Mesendoderm (in vitro differentiated cells): Measurements from ENCODE around the gene CPED1.
"Not testable (repeated sequence)": the region's sequence is repeated elsewhere in the genome, so short reads cannot be mapped to it uniquely, and the experiment has no call there.

Experiments used
- DNase-seq: peaks from one replicate; pipeline ENCODE4 v3.0.0; 2013
- H2AK5ac ChIP-seq: 2 replicates; pipeline ENCODE4 v1.6.1; 2013; ENCODE audit warnings: low read length, inconsistent platforms
- H2BK120ac ChIP-seq: 2 replicates; pipeline ENCODE4 v1.6.1; 2013; ENCODE audit warnings: low read depth, mild to moderate bottlenecking, low read length, moderate library complexity, mixed read lengths
- H2BK15ac ChIP-seq: replicated peaks from 2 replicates; pipeline ENCODE4 v1.6.1; 2013; ENCODE audit warnings: low read depth, mild to moderate bottlenecking, moderate library complexity
- H2BK5ac ChIP-seq: 2 replicates; pipeline ENCODE4 v1.6.1; 2013; ENCODE audit warnings: low read length, inconsistent platforms
- H3K18ac ChIP-seq: 2 replicates; pipeline ENCODE4 v1.6.1; 2013; ENCODE audit warnings: mild to moderate bottlenecking, low read length, mixed read lengths
- H3K23ac ChIP-seq: one replicate; pipeline ENCODE4 v1.6.1; 2013; ENCODE audit warnings: low read length
- H3K27ac ChIP-seq: 2 replicates; pipeline ENCODE4 v1.5.1; 2013; ENCODE audit warnings: low read depth, mild to moderate bottlenecking, inconsistent platforms, low read length, moderate library complexity
- H3K27me3 ChIP-seq: 2 replicates; pipeline ENCODE4 v1.6.1; 2013; ENCODE audit warnings: low read length, control low read depth, mild to moderate bottlenecking, inconsistent platforms; ENCODE audit not compliant: insufficient read depth, poor library complexity
- H3K36me3 ChIP-seq: 2 replicates; pipeline ENCODE4 v1.6.1; 2013; ENCODE audit warnings: low read length, inconsistent platforms; ENCODE audit not compliant: control insufficient read depth, insufficient read depth
- H3K4ac ChIP-seq: one replicate; pipeline ENCODE4 v1.6.1; 2013; ENCODE audit warnings: low read depth, mild to moderate bottlenecking, low read length, moderate library complexity
- H3K4me1 ChIP-seq: 2 replicates; pipeline ENCODE4 v1.6.1; 2013; ENCODE audit warnings: low read depth, low read length, inconsistent platforms; ENCODE audit not compliant: control insufficient read depth
- H3K4me2 ChIP-seq: 2 replicates; pipeline ENCODE4 v1.6.1; 2013; ENCODE audit warnings: low read length
- H3K4me3 ChIP-seq: 2 replicates; pipeline ENCODE4 v1.5.1; 2013; ENCODE audit warnings: mild to moderate bottlenecking, low read length
- H3K56ac ChIP-seq: one replicate; pipeline ENCODE4 v1.6.1; 2013; ENCODE audit warnings: low read length
- H3K79me1 ChIP-seq: 2 replicates; pipeline ENCODE4 v1.6.1; 2013; ENCODE audit warnings: low read length, inconsistent platforms
- H3K79me2 ChIP-seq: 2 replicates; pipeline ENCODE4 v1.6.1; 2013; ENCODE audit warnings: mild to moderate bottlenecking, low read length; ENCODE audit not compliant: control insufficient read depth, insufficient read depth
- H3K9ac ChIP-seq: 2 replicates; pipeline ENCODE4 v1.6.1; 2013; ENCODE audit warnings: low read length, inconsistent platforms
- H4K5ac ChIP-seq: one replicate; pipeline ENCODE4 v1.6.1; 2013; ENCODE audit warnings: low read length
- H4K8ac ChIP-seq: one replicate; pipeline ENCODE4 v1.6.1; 2013; ENCODE audit warnings: low read depth, mild to moderate bottlenecking, control low read depth, low read length, moderate library complexity
- WGBS: extraction: QIAGEN DNeasy Blood & Tissue Kit; methylation state at CpG from one replicate; pipeline ENCODE4 v1.1.7; 2013; ENCODE audit warnings: low lambda C conversion rate, missing lambda C conversion rate; ENCODE audit not compliant: insufficient coverage; ENCODE audit errors: extremely low coverage; 5-methylcytosine and 5-hydroxymethylcytosine counted together

Gene CPED1

GRCh38 chr7:121067717-121068116, 79.2 kb downstream of the CPED1 start:
- H3K27me3 ChIP-seq, H3K27ac ChIP-seq, DNase-seq, H3K4me1 ChIP-seq, H3K36me3 ChIP-seq, H3K79me2 ChIP-seq, H2BK5ac ChIP-seq, H2BK120ac ChIP-seq, H3K4ac ChIP-seq, H4K5ac ChIP-seq, H4K8ac ChIP-seq, H3K9ac ChIP-seq, H3K79me1 ChIP-seq, H3K4me3 ChIP-seq, H3K18ac ChIP-seq, H3K23ac ChIP-seq, H2AK5ac ChIP-seq, H3K56ac ChIP-seq, H2BK15ac ChIP-seq, H3K4me2 ChIP-seq: not testable (repeated sequence)
- no CpG with 5 or more reads among the region's 2 CpGs for WGBS

GRCh38 chr7:121069346-121070100, 81.0 kb downstream of the CPED1 start:
- Histone ChIP-seq H4K5ac (no peak overlapping the region), H3K9ac (no peak overlapping the region), H3K4me3 (no peak overlapping the region), H3K4me2 (no peak overlapping the region), H3K4ac (no peak overlapping the region), H2BK120ac (no peak overlapping the region), H3K27me3 (no peaks in the 10 kb centered on the region), H2BK15ac (no peak overlapping the region), H2BK5ac (no peak overlapping the region), H2AK5ac (no peak overlapping the region), H3K18ac (no peak overlapping the region), H3K23ac (no peak overlapping the region), H3K27ac (no peak overlapping the region), H3K36me3 (no peaks in the 10 kb centered on the region), H3K79me1 (no peaks in the 10 kb centered on the region), H3K4me1 (no peaks in the 10 kb centered on the region), H4K8ac (no peak overlapping the region), H3K79me2 (no peaks in the 10 kb centered on the region), H3K56ac (no peak overlapping the region)
- no peak for DNase-seq
- WGBS, result no CpG with 5 or more reads among the region's 4 CpGs

- H2BK120ac ChIP-seq, result no peak overlapping the region
- H3K79me2 ChIP-seq, result no peaks in the 10 kb centered on the region
- H3K18ac ChIP-seq, result no peak overlapping the region
- no peaks in the 10 kb centered on the region for H3K27me3 ChIP-seq
- H3K4me2 ChIP-seq, result no peak overlapping the region
- H3K4ac ChIP-seq, result no peak overlapping the region
- H3K56ac ChIP-seq, result no peak overlapping the region
- H3K79me1 ChIP-seq, result no peaks in the 10 kb centered on the region
- no peak overlapping the region for H2AK5ac ChIP-seq
- H4K8ac ChIP-seq, result no peak overlapping the region
- H2BK15ac ChIP-seq, result no peak overlapping the region
- H3K9ac ChIP-seq, result no peak overlapping the region
- no peak overlapping the region for H3K27ac ChIP-seq
- no peak overlapping the region for H4K5ac ChIP-seq
- no peaks in the 10 kb centered on the region for H3K4me1 ChIP-seq
- WGBS, result no CpG with 5 or more reads among the region's 1 CpG
- no peak overlapping the region for H3K4me3 ChIP-seq
- no peak for DNase-seq
- no peaks in the 10 kb centered on the region for H3K36me3 ChIP-seq
- no peak overlapping the region for H2BK5ac ChIP-seq
- H3K23ac ChIP-seq, result no peak overlapping the region
These were observed 82.6 kb downstream of the CPED1 start for GRCh38 chr7:121071132-121071531.

- Histone ChIP-seq H2AK5ac (no peak overlapping the region), H2BK5ac (no peak overlapping the region), H4K5ac (no peak overlapping the region), H3K9ac (no peak overlapping the region), H2BK120ac (no peak overlapping the region), H3K36me3 (no peaks in the 10 kb centered on the region), H3K23ac (no peak overlapping the region), H2BK15ac (no peak overlapping the region), H3K4ac (no peak overlapping the region), H3K4me1 (no peaks in the 10 kb centered on the region), H3K4me2 (no peak overlapping the region), H3K27ac (no peak overlapping the region), H4K8ac (no peak overlapping the region), H3K56ac (no peak overlapping the region), H3K79me1 (no peaks in the 10 kb centered on the region), H3K79me2 (no peaks in the 10 kb centered on the region), H3K4me3 (no peak overlapping the region), H3K18ac (no peak overlapping the region), H3K27me3 (no peaks in the 10 kb centered on the region)
- no CpG with 5 or more reads among the region's 2 CpGs for WGBS
- no peak for DNase-seq
These were observed 83.2 kb downstream of the CPED1 start for GRCh38 chr7:121071662-121072061.

- Histone ChIP-seq H3K36me3 (no peaks in the 10 kb centered on the region), H3K79me2 (no peaks in the 10 kb centered on the region), H4K8ac (no peak overlapping the region), H3K27me3 (no peaks in the 10 kb centered on the region), H3K79me1 (no peaks in the 10 kb centered on the region), H2BK120ac (no peak overlapping the region), H2BK15ac (no peak overlapping the region), H3K18ac (no peak overlapping the region), H2AK5ac (no peak overlapping the region), H3K27ac (no peak overlapping the region), H3K4ac (no peak overlapping the region), H3K23ac (no peak overlapping the region), H3K9ac (no peak overlapping the region), H3K4me2 (no peak overlapping the region), H3K56ac (no peak overlapping the region), H4K5ac (no peak overlapping the region), H3K4me3 (no peak overlapping the region), H3K4me1 (no peaks in the 10 kb centered on the region), H2BK5ac (no peak overlapping the region)
- no CpG with 5 or more reads among the region's 2 CpGs for WGBS
- no peak for DNase-seq
These were observed 84.3 kb downstream of the CPED1 start for GRCh38 chr7:121072826-121073225.
